Sigmoid colon (tissue), 7 donors: Measurements from ENCODE around the gene TFE3. TPM values are rescaled to one million over a fixed set of nuclear protein-coding genes. Genes with fewer than 3 reads are reported as not detected.

Source experiments
- DNase-seq: peaks from one replicate; pipeline ENCODE4 v3.0.0-alpha.2; 2019
- H3K27ac ChIP-seq, 4 donors: fragments of 200-600 bp; sonication (generic); one replicate each; pipeline ENCODE4 v1.5.1; 2016 to 2019; ENCODE audit warnings: mild to moderate bottlenecking in 1 of 4
- H3K27me3 ChIP-seq, 3 donors: fragments of 200-600 bp; sonication (generic); one replicate each; pipeline ENCODE4 v1.5.1; 2019; ENCODE audit warnings: mild to moderate bottlenecking in 1 of 3
- H3K36me3 ChIP-seq, 4 donors: fragments of 200-600 bp; sonication (generic); one replicate each; pipeline ENCODE4 v1.5.1; 2016 to 2019
- H3K4me1 ChIP-seq, 4 donors: fragments of 200-600 bp; sonication (generic); one replicate each; pipeline ENCODE4 v1.5.1; 2017 to 2019
- H3K4me3 ChIP-seq, 4 donors: fragments of 200-600 bp; sonication (generic); one replicate each; pipeline ENCODE4 v1.5.1; 2017 to 2019; ENCODE audit warnings: mild to moderate bottlenecking in 2 of 4, moderate library complexity in 1 of 4
- H3K9me3 ChIP-seq, 4 donors: fragments of 200-600 bp in 3 of 4; sonication (generic) in 3 of 4; one replicate each; pipeline versions ENCODE4 v1.5.1 to v1.6.1; 2013 to 2019
- CTCF ChIP-seq, 4 experiments: fragments of 450-650 bp in 3 of 4; fragments of 200-600 bp in 1 of 4; IDR thresholded peaks; one replicate each; pipeline ENCODE4 v1.5.1; 2016 to 2019; ENCODE audit warnings: antibody characterized with exemption in 4 of 4, mild to moderate bottlenecking in 3 of 4, moderate library complexity in 2 of 4
- EP300 ChIP-seq, 4 donors: sonication (generic); formaldehyde crosslinking; IDR thresholded peaks; one replicate each; pipeline ENCODE4 v1.6.1; 2017; ENCODE audit warnings: antibody characterized with exemption in 4 of 4
- POLR2A ChIP-seq, 2 donors: fragments of 450-650 bp; IDR thresholded peaks; one replicate each; pipeline ENCODE4 v1.6.1; 2016; ENCODE audit warnings: antibody characterized with exemption in 2 of 2, mild to moderate bottlenecking in 2 of 2, moderate library complexity in 2 of 2
- POLR2AphosphoS5 ChIP-seq, 4 donors: sonication (generic); formaldehyde crosslinking; IDR thresholded peaks; one replicate each; pipeline ENCODE4 v1.6.1; 2017; ENCODE audit warnings: antibody characterized with exemption in 4 of 4
- WGBS, 2 donors: extraction: QIAGEN DNeasy Blood & Tissue Kit; methylation state at CpG; one replicate each; pipeline ENCODE4 v1.1.7; 2013; 5-methylcytosine and 5-hydroxymethylcytosine counted together
- intact Hi-C: fragments of 100-400 bp; cut with DNase I; formaldehyde crosslinking; loops from one replicate; pipeline ENCODE4 v1.15.1; 2023
- polyA plus RNA-seq, 3 donors: library from polyadenylated mRNA; stranded (reverse); fragments of 200-250 nt; gene quantifications; one replicate each; pipeline ENCODE4 v1.2.3, GENCODE V29; 2013
- total RNA-seq, 4 donors: library from RNA; depleted of rRNA; stranded (reverse); fragments of >200 nt; gene quantifications; one replicate each; pipeline ENCODE4 v1.1.0, GENCODE V29; 2016
- donor health status: healthy with polysubstance abuse.
- donor health status: Bipolar disorder and iron deficiency.
- donor health status: healthy.

Gene TFE3
- total and polyA plus RNA-seq, 7 donors: 21.0 to 69.8 (median 38.3) TPM

- intact Hi-C loops: no loop called here
- no peak for DNase-seq
- WGBS, 2 donors: 88% methylated on average over 1 of the region's 1 CpG
Measured at GRCh38 chrX:48997865-48998264, 45.3 kb downstream of the TFE3 start.

GRCh38 chrX:48997455-48997854, 45.7 kb downstream of the TFE3 start:
- intact Hi-C loops: no loop called here
- Histone ChIP-seq H3K27me3 (no peaks in the 10 kb centered on the region), H3K4me3 (no peak overlapping the region), H3K9me3 (no peaks in the 10 kb centered on the region), H3K4me1 (peaks cover 0 to 9% (median 6%) of the 10 kb centered on the region in 4 donors), H3K36me3 (peaks cover 0 to 18% (median 4%) of the 10 kb centered on the region in 4 donors), H3K27ac (no peak overlapping the region)
- no peak for TF ChIP-seq EP300 (IDR thresholded peaks at IDR 0.05)
- no peak for TF ChIP-seq CTCF (IDR thresholded peaks at IDR 0.05)
- no peak for TF ChIP-seq POLR2AphosphoS5 (IDR thresholded peaks at IDR 0.05)
- TF ChIP-seq POLR2A (IDR thresholded peaks at IDR 0.05): no peak
- no peak for DNase-seq
- WGBS, 2 donors: 95 to 96% methylated on average over 3 of the region's 3 CpGs

More at GRCh38 chrX:48997865-48998264, 45.3 kb downstream of the TFE3 start:
- no peak overlapping the region for H3K4me3 ChIP-seq
- no peaks in the 10 kb centered on the region for H3K9me3 ChIP-seq
- H3K36me3 ChIP-seq: peaks cover 0 to 15% (median 4%) of the 10 kb centered on the region in 4 donors
- no peaks in the 10 kb centered on the region for H3K27me3 ChIP-seq
- TF ChIP-seq EP300 (IDR thresholded peaks at IDR 0.05) (no peak), CTCF (IDR thresholded peaks at IDR 0.05) (no peak), POLR2A (IDR thresholded peaks at IDR 0.05) (no peak), POLR2AphosphoS5 (IDR thresholded peaks at IDR 0.05) (no peak)
- H3K4me1 ChIP-seq: peaks cover 0 to 9% (median 6%) of the 10 kb centered on the region in 4 donors
- no peak overlapping the region for H3K27ac ChIP-seq

- H3K9me3 ChIP-seq: no peaks in the 10 kb centered on the region
- H3K27me3 ChIP-seq: no peaks in the 10 kb centered on the region
Measured at GRCh38 chrX:48996969-48997368, 46.2 kb downstream of the TFE3 start.

GRCh38 chrX:48992341-48992740, 50.8 kb downstream of the TFE3 start:
- Histone ChIP-seq H3K27ac (no peak overlapping the region), H3K9me3 (no peaks in the 10 kb centered on the region), H3K36me3 (peaks cover 0 to 38% (median 4%) of the 10 kb centered on the region in 4 donors), H3K4me1 (no peaks in the 10 kb centered on the region), H3K4me3 (no peak overlapping the region), H3K27me3 (no peaks in the 10 kb centered on the region)
- DNase-seq: peak; percentile 2
- TF ChIP-seq CTCF (IDR thresholded peaks at IDR 0.05): no peak
- TF ChIP-seq EP300 (IDR thresholded peaks at IDR 0.05): no peak
- no peak for TF ChIP-seq POLR2A (IDR thresholded peaks at IDR 0.05)
- TF ChIP-seq POLR2AphosphoS5 (IDR thresholded peaks at IDR 0.05): no peak
- intact Hi-C loops: no loop called here

More at GRCh38 chrX:48996969-48997368, 46.2 kb downstream of the TFE3 start:
- TF ChIP-seq POLR2A (IDR thresholded peaks at IDR 0.05): no peak
- TF ChIP-seq CTCF (IDR thresholded peaks at IDR 0.05): no peak
- TF ChIP-seq POLR2AphosphoS5 (IDR thresholded peaks at IDR 0.05): no peak
- no peak for TF ChIP-seq EP300 (IDR thresholded peaks at IDR 0.05)
- WGBS, 2 donors: 82 to 94% methylated on average over 6 of the region's 6 CpGs
- H3K27ac ChIP-seq: no peak overlapping the region
- peaks cover 0 to 18% (median 4%) of the 10 kb centered on the region in 4 donors for H3K36me3 ChIP-seq
- H3K4me1 ChIP-seq: peaks cover 0 to 9% (median 6%) of the 10 kb centered on the region in 4 donors
- no peak overlapping the region for H3K4me3 ChIP-seq
- intact Hi-C loops: no loop called here
- no peak for DNase-seq

GRCh38 chrX:48989483-48989882, 53.7 kb downstream of the TFE3 start:
- DNase-seq: peak; percentile 54
- WGBS, 2 donors: 84 to 85% methylated on average over 4 of the region's 4 CpGs
- intact Hi-C loops: no loop called here

More at GRCh38 chrX:48989483-48989882, 53.7 kb downstream of the TFE3 start:
- Histone ChIP-seq H3K9me3 (no peaks in the 10 kb centered on the region), H3K36me3 (peaks cover 0 to 47% (median 2%) of the 10 kb centered on the region in 4 donors), H3K4me3 (no peak overlapping the region), H3K4me1 (no peaks in the 10 kb centered on the region), H3K27me3 (no peaks in the 10 kb centered on the region), H3K27ac (no peak overlapping the region)
- TF ChIP-seq POLR2AphosphoS5 (IDR thresholded peaks at IDR 0.05) (no peak), CTCF (IDR thresholded peaks at IDR 0.05) (no peak), EP300 (IDR thresholded peaks at IDR 0.05) (no peak), POLR2A (IDR thresholded peaks at IDR 0.05) (no peak)
